ENCODE measurements around the gene UBAP2. TPM values are rescaled to one million over a fixed set of nuclear protein-coding genes. Genes with fewer than 3 reads are reported as not detected.

The UBAP2 gene
- total RNA-seq, 1 experiment from 2014 or later: 60.8 TPM

GRCh38 chr9:33927694-33928093 lies 121.0 kb downstream of the UBAP2 start:
- Histone ChIP-seq H3K79me2 (ENCODE audit: insufficient read depth, low read length) (no peaks in the 10 kb centered on the region), H2AK5ac (ENCODE audit: insufficient read length, low read length) (no peak overlapping the region), H3K4ac (ENCODE audit: low read depth, low read length) (no peak overlapping the region), H2BK5ac (ENCODE audit: insufficient read length, low read length) (no peak overlapping the region), H3K18ac (ENCODE audit: insufficient read length, low read depth, low read length) (no peak overlapping the region), H4K91ac (ENCODE audit: insufficient read length, low read depth, low read length) (no peak overlapping the region), H3K9ac (ENCODE audit: extremely low read depth, insufficient read length, low read length) (no peak overlapping the region), H3K56ac (ENCODE audit: insufficient read length, low read depth, low read length) (no peak overlapping the region), H2BK12ac (ENCODE audit: insufficient read length, low read depth, low read length) (no peak overlapping the region), H3K27ac (ENCODE audit: insufficient read length, low read depth, low read length) (no peak overlapping the region), H2BK120ac (ENCODE audit: low read depth, low read length, poor library complexity, severe bottlenecking) (no peak overlapping the region), H3K4me1 (ENCODE audit: insufficient read depth, low read length) (no peaks in the 10 kb centered on the region), H3T11ph (ENCODE audit: low read length) (no peak overlapping the region), H4K20me1 (ENCODE audit: control insufficient read depth, insufficient read depth, insufficient read length) (no peaks in the 10 kb centered on the region), H2BK20ac (ENCODE audit: low read depth, low read length, poor library complexity, severe bottlenecking) (no peak overlapping the region), H4K5ac (ENCODE audit: insufficient read length, low read depth, low read length) (no peak overlapping the region), H3K23me2 (ENCODE audit: insufficient read length, low read depth, low read length, poor library complexity, severe bottlenecking) (no peaks in the 10 kb centered on the region), H3K79me1 (ENCODE audit: insufficient read depth, low read depth, low read length, poor library complexity, severe bottlenecking) (no peaks in the 10 kb centered on the region), H3K14ac (ENCODE audit: insufficient read depth, low read length) (no peak overlapping the region), H3K23ac (ENCODE audit: insufficient read length, low read depth, low read length) (no peak overlapping the region), H2AFZ (ENCODE audit: low read length) (no peak overlapping the region), H2BK15ac (ENCODE audit: low read depth, low read length) (no peak overlapping the region), H3K4me2 (ENCODE audit: insufficient read depth, insufficient read length, low read length) (no peak overlapping the region), H3K27me3 (ENCODE audit: insufficient read depth, low read length) (peaks cover 2% of the 10 kb centered on the region; the same call in 1 of the 2 replicates), H4K8ac (replicated peaks; ENCODE audit: insufficient read length, low read depth, low read length) (no peak overlapping the region), H3K9me3 (ENCODE audit: control insufficient read depth, low read depth, low read length) (no peaks in the 10 kb centered on the region)
- TF ChIP-seq CTCF (conservative IDR thresholded peaks at IDR 0.05): no peak
- DNase-seq: no peak
- peaks cover 1% of the 10 kb centered on the region; the same call in 1 of the 2 replicates for H3K27me3 Mint-ChIP-seq (ENCODE audit: low read depth)
- H3K4me1 Mint-ChIP-seq: peaks cover 3 to 16% of the 10 kb centered on the region in 2 experiments; a peak in 2 of 4 replicates
- H3K9me3 Mint-ChIP-seq: no peaks in the 10 kb centered on the region; a peak in 1 of 5 replicates
- H3K4me3 Mint-ChIP-seq: no peak overlapping the region
- no CpG with 5 or more reads among the region's 15 CpGs for WGBS (ENCODE audit: extremely low coverage, insufficient read length, low lambda C conversion rate)
- H3K27ac Mint-ChIP-seq: peak overlapping the region in 2 of 3 experiments; percentile 52 to 53; a peak in 2 of 7 replicates
- peaks cover 47 to 93% (median 84%) of the 10 kb centered on the region in 3 experiments; a peak in 6 of 7 replicates for H3K36me3 Mint-ChIP-seq (ENCODE audit: insufficient read depth in 1 of 3, low read depth in 3 of 3)

Data from H9 (cell line).